ENCODE results near the gene BORCS8.

GRCh38 chr19:19132912-19133311 lies 59.0 kb downstream of the BORCS8 start:
- no peak for TF ChIP-seq POLR2A (IDR thresholded peaks at IDR 0.05)
- TF ChIP-seq, protein P1, sequence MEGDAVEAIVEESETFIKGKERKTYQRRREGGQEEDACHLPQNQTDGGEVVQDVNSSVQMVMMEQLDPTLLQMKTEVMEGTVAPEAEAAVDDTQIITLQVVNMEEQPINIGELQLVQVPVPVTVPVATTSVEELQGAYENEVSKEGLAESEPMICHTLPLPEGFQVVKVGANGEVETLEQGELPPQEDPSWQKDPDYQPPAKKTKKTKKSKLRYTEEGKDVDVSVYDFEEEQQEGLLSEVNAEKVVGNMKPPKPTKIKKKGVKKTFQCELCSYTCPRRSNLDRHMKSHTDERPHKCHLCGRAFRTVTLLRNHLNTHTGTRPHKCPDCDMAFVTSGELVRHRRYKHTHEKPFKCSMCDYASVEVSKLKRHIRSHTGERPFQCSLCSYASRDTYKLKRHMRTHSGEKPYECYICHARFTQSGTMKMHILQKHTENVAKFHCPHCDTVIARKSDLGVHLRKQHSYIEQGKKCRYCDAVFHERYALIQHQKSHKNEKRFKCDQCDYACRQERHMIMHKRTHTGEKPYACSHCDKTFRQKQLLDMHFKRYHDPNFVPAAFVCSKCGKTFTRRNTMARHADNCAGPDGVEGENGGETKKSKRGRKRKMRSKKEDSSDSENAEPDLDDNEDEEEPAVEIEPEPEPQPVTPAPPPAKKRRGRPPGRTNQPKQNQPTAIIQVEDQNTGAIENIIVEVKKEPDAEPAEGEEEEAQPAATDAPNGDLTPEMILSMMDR (IDR thresholded peaks at IDR 0.05) = no peak
- TF ChIP-seq EP300 (IDR thresholded peaks at IDR 0.05) = no peak
- TF ChIP-seq POLR2AphosphoS5 (IDR thresholded peaks at IDR 0.05) = no peak

Measured in gastroesophageal sphincter (tissue), 3 donors.